Smooth muscle cell of the pulmonary artery (primary cell): ENCODE measurements around the gene LRAT. TPM values are rescaled to one million over a fixed set of nuclear protein-coding genes. Genes with fewer than 3 reads are reported as not detected.

Source experiments
- total RNA-seq: library from RNA; depleted of rRNA; stranded (reverse); fragments of >200 nt; gene quantifications from 2 replicates; pipeline ENCODE4 v1.2.3, GENCODE V29; 2014

Gene LRAT
- 0.03 and 0.07 TPM in 2 replicates for total RNA-seq

GRCh38 chr4:154743683-154744340 is at the start of gene LRAT:
LRAT (plus strand) TSS chr4:154744000; CDS start chr4:154744327, 327 bp downstream.

GRCh38 chr4:154781126-154781982 is 37.6 kb downstream of the LRAT start, which contains the start of gene RBM46:
RBM46 (plus strand) TSS chr4:154781272; CDS start chr4:154796753, 15,481 bp downstream.

Other genes with a start within 250 kb of the LRAT start
- 96.0 and 102 TPM in 2 replicates for gene PLRG1, start 193.6 kb upstream of the LRAT start, total RNA-seq
- gene FGB, start 181.0 kb upstream of the LRAT start, total RNA-seq: not detected in 2 replicates
- gene FGA, start 153.3 kb upstream of the LRAT start, total RNA-seq: not detected in 2 replicates
- not detected in 2 replicates for gene FGG, start 131.3 kb upstream of the LRAT start, total RNA-seq
- under 0.01 TPM in 1 of 2 replicates, not detected in the other for gene RBM46, start 37.3 kb downstream of the LRAT start, total RNA-seq